ENCODE results near the gene MTA1.

Gene MTA1

DNA sequence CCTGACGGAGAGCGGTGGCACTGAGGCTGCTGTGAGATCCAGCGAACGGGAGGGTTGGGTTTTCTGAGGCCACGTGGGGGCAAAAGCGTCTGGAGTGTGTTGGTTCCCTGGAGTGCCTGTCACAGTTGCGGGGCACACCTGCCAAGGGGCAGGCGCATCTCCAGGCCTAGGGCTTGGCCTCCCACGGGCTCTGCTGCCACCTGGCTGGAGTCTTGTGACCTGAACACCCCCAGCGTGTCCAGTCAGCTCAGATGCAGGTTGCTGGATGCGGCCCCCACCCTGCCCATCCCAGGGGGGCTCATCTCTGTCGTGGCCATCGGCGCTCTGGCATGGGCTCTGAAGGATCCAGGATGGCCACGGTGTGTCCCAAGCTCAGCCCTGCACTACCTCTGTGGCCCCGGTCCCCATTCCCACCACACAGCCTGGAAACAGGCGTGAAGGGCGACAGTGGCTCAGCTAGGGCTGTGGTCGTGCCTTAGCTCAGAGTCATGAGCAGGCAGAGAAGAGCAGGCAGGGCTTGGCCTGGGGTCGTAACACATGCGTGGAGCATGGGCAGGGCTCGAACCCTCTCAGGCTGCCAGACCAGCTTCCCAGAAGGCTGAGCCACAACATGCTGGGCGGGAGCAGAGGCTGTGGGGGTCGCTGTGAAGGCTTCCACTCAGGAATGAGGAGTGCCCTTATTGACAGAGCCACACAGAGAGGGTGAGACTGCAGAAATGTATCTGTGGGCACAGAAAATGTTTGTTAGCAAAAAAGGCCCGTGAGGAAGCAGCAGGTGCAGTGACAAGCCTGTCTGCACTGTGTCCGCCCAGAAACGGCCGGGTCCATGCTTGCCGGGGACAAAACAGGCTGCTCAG is 31.5 kb downstream of the MTA1 start:
- no peak for TF ChIP-seq POLR2A (IDR thresholded peaks at IDR 0.05; ENCODE audit: low read depth, low read length)
- no peak for FAIRE-seq
- no peak for DNase-seq (ENCODE audit: insufficient read length)

DNA sequence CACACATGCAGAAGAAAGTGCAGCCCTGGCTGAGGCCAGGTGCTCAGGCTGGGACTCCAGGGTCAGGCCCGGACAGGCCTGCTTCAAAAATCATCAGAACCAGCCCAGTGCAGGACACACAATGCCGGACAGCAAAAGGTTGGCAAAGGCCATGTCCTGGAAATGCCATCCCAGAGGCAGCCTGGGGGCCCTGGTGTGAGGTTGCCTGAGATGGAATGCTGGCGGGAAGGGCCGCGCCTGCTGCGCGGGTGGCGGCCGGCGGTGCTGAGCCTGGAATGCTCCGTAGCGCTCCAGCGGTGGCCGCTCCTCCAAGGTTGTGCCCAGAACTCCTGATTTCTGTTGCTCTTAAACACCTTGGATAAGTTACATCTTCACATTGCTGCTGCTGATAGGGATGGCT is 33.3 kb downstream of the MTA1 start:
- DNase-seq (ENCODE audit: insufficient read length) (no peak), FAIRE-seq (no peak)
- TF ChIP-seq POLR2A (IDR thresholded peaks at IDR 0.05; ENCODE audit: low read depth, low read length), result no peak
- no peak for TF ChIP-seq TAF1 (IDR thresholded peaks at IDR 0.05; ENCODE audit: borderline replicate concordance, low read depth, low read length)
- no peak for TF ChIP-seq POLR2AphosphoS5 (IDR thresholded peaks at IDR 0.05; ENCODE audit: low read depth, low read length)

DNA sequence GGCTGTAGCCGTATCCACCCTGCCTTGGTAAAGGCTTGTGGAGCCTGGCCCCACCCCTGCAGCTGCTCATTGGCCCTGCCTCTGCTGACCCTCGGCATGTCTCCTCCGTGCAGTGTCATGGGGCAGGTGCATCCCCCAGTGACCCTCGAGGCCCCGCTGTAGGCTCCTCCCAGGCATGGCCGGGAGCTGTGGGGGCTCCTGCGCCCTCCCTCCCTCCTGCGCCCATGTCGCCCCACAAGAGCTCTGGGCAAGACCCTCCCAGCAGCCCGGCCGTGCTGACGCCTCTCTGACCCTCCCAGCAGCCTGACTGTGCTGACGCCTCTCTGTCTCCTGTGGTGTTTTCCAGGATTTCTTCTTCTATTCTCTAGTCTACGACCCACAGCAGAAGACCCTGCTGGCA is 34.2 kb downstream of the MTA1 start:
- DNase-seq (ENCODE audit: insufficient read length) (no peak), FAIRE-seq (no peak)
- TF ChIP-seq POLR2A (IDR thresholded peaks at IDR 0.05; ENCODE audit: low read depth, low read length) (no peak), POLR2AphosphoS5 (IDR thresholded peaks at IDR 0.05; ENCODE audit: low read depth, low read length) (no peak), TAF1 (IDR thresholded peaks at IDR 0.05; ENCODE audit: borderline replicate concordance, low read depth, low read length) (no peak)

DNA sequence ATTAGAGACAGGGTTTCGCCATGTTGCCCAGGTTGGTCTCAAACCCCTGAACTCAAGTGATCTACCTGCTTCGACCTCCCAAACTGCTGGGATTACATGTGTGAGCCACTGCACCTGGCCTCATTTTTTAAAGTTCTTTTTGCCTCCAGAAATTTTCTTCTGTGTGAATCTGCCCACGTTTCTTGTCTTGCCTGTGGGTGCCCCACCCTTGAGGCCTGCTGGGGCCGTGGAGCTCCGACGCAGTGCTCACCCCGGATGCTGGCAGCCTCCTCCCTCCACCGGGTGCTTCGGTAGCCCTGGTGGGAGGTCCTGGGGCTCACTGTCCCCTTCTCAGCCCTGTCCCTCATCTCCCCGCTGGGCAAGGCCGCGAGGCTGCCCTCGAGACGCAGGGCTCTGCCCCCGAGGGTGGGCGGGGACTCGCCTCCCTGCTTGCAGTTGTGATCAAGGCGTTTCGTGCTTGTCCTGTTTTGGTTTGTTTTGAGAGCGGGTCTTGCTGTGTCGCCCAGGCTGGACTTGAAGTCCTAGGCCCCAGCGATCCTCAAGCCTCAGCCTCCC is 35.5 kb downstream of the MTA1 start:
- no peak for TF ChIP-seq TAF1 (IDR thresholded peaks at IDR 0.05; ENCODE audit: borderline replicate concordance, low read depth, low read length)
- TF ChIP-seq POLR2A (IDR thresholded peaks at IDR 0.05; ENCODE audit: low read depth, low read length), result no peak
- no peak for TF ChIP-seq POLR2AphosphoS5 (IDR thresholded peaks at IDR 0.05; ENCODE audit: low read depth, low read length)
- no peak for DNase-seq (ENCODE audit: insufficient read length)
- no peak for FAIRE-seq

DNA sequence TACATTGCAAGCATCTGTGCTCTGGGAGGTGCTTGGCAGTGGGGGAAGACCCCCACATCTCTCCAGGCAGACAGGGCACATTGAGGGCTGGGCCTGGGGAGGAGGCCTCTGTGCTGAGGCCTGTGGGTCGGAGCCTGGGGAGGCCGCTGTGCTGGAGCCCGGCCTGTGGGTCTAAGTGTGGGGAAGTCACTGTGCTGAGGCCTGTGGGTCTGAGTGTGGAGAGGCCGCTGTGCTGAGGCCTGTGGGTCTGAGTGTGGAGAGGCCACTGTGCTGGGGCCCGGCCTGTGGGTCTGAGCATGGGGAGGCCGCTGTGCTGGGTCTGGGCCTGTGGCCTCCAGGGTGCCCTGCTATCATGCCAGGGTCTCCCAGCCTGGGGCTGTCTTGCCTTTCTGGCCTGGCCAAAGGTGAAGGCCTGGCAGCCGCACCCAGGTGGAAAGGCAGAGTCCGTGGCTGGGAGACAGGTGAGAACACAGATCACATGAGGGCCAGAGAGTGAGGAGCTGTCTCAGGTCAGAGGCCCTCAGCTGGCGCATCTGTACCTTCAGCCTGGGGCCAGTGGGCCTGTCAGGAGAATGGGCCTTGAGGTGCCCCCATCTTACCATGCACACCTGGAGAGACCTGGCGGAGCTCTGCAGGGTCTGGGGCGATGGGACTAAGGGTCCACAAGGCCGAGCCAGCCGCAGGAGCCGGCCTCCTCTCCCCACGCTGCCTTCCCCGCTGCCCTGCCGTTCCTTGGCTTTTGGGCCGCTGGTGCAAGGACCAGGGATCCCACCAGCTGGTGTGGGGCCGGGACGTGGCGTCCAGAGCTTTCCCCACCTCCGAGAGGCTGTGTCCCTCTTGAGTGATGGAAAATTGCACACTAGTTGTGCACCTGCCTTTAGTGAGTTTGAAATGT is 36.4 kb downstream of the MTA1 start:
- TF ChIP-seq TAF1 (IDR thresholded peaks at IDR 0.05; ENCODE audit: borderline replicate concordance, low read depth, low read length), result no peak
- no peak for TF ChIP-seq POLR2AphosphoS5 (IDR thresholded peaks at IDR 0.05; ENCODE audit: low read depth, low read length)
- no peak for TF ChIP-seq POLR2A (IDR thresholded peaks at IDR 0.05; ENCODE audit: low read depth, low read length)
- DNase-seq (ENCODE audit: insufficient read length) (no peak), FAIRE-seq (no peak)

DNA sequence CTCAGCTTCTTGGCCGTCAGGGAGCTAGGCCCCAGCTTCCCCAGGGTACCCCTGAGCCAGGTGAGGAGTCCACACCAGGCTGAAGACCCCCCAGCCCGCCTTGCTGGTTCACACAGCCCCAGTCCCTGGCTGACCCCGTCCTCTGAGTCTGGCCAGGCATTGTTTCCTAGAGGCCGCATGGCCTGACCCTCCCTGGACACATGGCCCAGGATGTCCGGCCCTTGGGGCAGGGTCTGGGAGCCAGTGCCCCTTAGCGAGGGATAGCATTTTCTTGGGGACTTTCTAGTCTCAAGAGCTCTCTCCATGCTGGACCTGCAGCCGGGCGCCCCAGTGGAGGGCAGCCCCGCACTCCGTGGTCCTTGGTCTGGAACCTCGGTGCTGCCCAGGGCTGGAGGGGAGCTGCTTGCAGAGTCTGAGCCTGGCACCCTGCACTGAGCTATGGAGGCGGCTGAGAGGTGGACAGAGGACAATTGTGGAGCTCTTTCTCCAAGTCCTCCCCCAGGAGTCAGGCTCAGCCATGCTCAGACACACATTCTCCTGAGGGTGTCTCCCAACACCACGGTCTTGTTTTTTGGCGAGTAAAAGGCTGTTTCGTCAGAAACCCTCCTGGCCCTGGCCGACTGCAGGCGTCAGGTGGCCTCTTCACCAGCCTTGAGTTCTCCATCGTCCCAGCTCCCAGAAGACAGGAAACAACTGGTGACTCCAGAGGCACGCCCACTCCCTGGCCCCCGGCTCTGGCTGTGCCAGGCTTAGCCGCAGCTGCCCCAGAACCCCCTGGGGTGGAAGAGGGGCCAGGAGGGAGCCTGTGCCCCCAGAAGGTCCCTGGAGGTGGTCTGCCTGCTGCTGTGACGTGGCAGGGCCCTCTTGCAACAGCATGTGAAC is 37.4 kb downstream of the MTA1 start:
- DNase-seq (ENCODE audit: insufficient read length), result no peak
- TF ChIP-seq POLR2A (IDR thresholded peaks at IDR 0.05; ENCODE audit: low read depth, low read length), result no peak
- TF ChIP-seq TAF1 (IDR thresholded peaks at IDR 0.05; ENCODE audit: borderline replicate concordance, low read depth, low read length), result no peak
- no peak for TF ChIP-seq POLR2AphosphoS5 (IDR thresholded peaks at IDR 0.05; ENCODE audit: low read depth, low read length)
- FAIRE-seq, result no peak

DNA sequence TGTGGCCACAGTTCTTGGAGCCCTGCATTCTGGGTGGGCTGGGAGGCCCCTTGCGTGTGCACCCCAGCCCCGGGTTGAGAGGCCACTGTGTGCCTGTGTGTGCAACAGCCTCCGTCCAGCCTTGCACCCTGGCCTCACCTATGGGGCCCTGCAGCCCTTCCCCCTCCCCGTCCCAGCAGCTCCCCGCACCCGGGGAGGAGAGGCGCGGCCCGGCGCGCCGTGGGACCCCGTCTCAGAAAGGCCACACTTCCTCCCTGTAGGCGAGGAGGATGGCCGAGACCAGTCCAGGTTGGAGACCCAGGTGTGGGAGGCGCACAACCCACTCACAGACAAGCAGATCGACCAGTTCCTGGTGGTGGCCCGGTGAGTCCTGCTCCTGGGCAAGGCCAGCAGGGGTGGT is 38.4 kb downstream of the MTA1 start:
- TF ChIP-seq TAF1 (IDR thresholded peaks at IDR 0.05; ENCODE audit: borderline replicate concordance, low read depth, low read length) (no peak), POLR2A (IDR thresholded peaks at IDR 0.05; ENCODE audit: low read depth, low read length) (no peak), POLR2AphosphoS5 (IDR thresholded peaks at IDR 0.05; ENCODE audit: low read depth, low read length) (no peak)
- no peak for DNase-seq (ENCODE audit: insufficient read length)
- FAIRE-seq, result no peak

DNA sequence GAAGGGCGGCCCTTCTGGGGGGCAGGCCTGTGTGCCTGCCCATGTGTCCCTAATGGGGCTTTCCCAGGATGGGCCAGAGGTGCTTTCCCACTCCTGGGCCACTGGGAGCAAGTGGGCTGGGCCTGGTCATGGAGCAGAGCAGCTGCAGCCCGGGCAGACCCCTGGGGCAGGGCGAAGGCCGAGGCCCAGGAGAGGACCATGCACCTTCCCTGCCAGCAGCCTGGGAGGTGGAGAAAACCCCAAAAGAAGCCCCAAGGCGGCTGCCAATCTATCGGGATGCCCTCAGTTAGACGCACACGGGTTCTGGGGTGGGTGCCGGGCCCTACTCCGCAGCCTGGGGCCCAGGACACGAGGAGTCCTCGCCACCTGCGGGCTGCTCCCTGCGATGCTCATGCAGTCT is 38.9 kb downstream of the MTA1 start:
- FAIRE-seq, result no peak

DNA sequence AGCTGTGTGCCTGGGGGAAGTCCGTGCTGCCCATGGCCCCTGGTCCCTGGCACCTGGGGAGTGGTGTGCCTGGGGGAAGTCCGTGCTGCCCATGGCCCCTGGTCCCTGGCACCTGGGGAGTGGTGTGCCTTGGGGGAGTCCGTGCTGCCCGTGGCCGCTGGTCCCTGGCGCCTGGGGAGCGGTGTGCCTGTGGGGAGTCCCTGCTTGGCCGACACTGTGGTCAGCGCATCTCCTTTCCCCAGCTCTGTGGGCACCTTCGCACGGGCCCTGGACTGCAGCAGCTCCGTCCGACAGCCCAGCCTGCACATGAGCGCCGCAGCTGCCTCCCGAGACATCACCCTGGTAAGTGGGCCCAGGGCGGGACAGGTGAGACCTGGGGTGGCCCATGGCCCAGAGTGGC is 40.5 kb downstream of the MTA1 start:
- DNase-seq (ENCODE audit: insufficient read length) (no peak), FAIRE-seq (no peak)
- TF ChIP-seq POLR2AphosphoS5 (IDR thresholded peaks at IDR 0.05; ENCODE audit: low read depth, low read length), result no peak
- no peak for TF ChIP-seq TAF1 (IDR thresholded peaks at IDR 0.05; ENCODE audit: borderline replicate concordance, low read depth, low read length)
- no peak for TF ChIP-seq POLR2A (IDR thresholded peaks at IDR 0.05; ENCODE audit: low read depth, low read length)

More for the DNA sequence above, 38.9 kb downstream of the MTA1 start:
- DNase-seq (ENCODE audit: insufficient read length), result no peak
- TF ChIP-seq TAF1 (IDR thresholded peaks at IDR 0.05; ENCODE audit: borderline replicate concordance, low read depth, low read length) (no peak), POLR2A (IDR thresholded peaks at IDR 0.05; ENCODE audit: low read depth, low read length) (no peak), POLR2AphosphoS5 (IDR thresholded peaks at IDR 0.05; ENCODE audit: low read depth, low read length) (no peak)

DNA sequence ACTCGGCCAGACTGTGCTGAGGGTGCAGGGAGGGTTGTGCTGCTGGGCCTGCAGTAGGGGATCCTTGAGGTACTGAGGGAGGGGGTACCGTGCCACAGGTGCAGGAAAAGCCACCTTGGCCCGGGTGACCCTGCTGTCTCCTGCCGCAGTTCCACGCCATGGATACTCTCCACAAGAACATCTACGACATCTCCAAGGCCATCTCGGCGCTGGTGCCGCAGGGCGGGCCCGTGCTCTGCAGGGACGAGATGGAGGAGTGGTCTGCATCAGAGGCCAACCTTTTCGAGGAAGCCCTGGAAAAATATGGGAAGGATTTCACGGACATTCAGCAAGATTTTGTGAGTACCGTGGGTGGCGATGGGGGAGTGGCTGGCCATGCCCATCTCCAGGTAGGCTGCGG is 41.0 kb downstream of the MTA1 start:
- FAIRE-seq (no peak), DNase-seq (ENCODE audit: insufficient read length) (no peak)
- TF ChIP-seq POLR2AphosphoS5 (IDR thresholded peaks at IDR 0.05; ENCODE audit: low read depth, low read length) (no peak), POLR2A (IDR thresholded peaks at IDR 0.05; ENCODE audit: low read depth, low read length) (no peak), TAF1 (IDR thresholded peaks at IDR 0.05; ENCODE audit: borderline replicate concordance, low read depth, low read length) (no peak)

DNA sequence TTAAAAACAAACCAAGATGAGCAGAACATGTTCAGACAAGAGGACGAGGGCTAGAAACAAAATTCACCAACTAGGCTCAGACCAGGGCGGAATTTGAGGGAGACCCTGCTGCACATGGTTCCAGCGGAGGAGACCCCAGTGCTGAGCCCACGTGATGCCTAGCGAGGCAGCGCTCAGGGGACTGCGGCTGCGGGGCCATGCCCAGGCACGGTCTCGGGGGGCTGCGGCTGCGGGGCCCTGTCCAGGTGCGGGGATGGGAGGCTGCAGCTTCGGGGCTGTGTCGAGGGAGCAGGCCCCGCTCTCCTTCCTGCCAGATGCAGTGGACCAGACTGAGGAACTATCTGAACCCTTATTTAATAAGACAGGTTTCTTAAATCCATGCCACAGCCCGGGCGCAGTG is 42.3 kb downstream of the MTA1 start:
- TF ChIP-seq POLR2A (IDR thresholded peaks at IDR 0.05; ENCODE audit: low read depth, low read length) (no peak), TAF1 (IDR thresholded peaks at IDR 0.05; ENCODE audit: borderline replicate concordance, low read depth, low read length) (no peak), POLR2AphosphoS5 (IDR thresholded peaks at IDR 0.05; ENCODE audit: low read depth, low read length) (no peak)
- DNase-seq (ENCODE audit: insufficient read length) (no peak), FAIRE-seq (no peak)
